Omental fat pad (tissue), 4 donors: Measurements from ENCODE around the gene MYPN. TPM values are rescaled to one million over a fixed set of nuclear protein-coding genes. Genes with fewer than 3 reads are reported as not detected.
"Not testable (repeated sequence)": the region's sequence is repeated elsewhere in the genome, so short reads cannot be mapped to it uniquely, and the experiment has no call there.

Experiments used
- ATAC-seq: fragments of 150-250 bp; one replicate; pipeline ENCODE4 v1.9.1; 2016; ENCODE audit warnings: mild to moderate bottlenecking, moderate library complexity; ENCODE audit not compliant: low FRiP score
- DNase-seq: peaks from one replicate; pipeline ENCODE4 v3.0.0-alpha.2; 2019; ENCODE audit warnings: low spot score
- CTCF ChIP-seq, 3 donors: fragments of 450-650 bp; IDR thresholded peaks; one replicate each; pipeline ENCODE4 v1.5.1; 2016 to 2017; ENCODE audit warnings: antibody characterized with exemption in 3 of 3, mild to moderate bottlenecking in 3 of 3, moderate library complexity in 2 of 3
- total RNA-seq, 4 donors: library from RNA; depleted of rRNA; stranded (reverse); fragments of >200 nt; gene quantifications; one replicate each; pipeline ENCODE4 v1.1.0, GENCODE V29; 2016

MYPN gene
- total RNA-seq, 4 donors from 2014 or later, result not detected

GRCh38 chr10:68239596-68240150, 130.4 kb downstream of the MYPN start:
- TF ChIP-seq CTCF (IDR thresholded peaks at IDR 0.05), result no peak
- DNase-seq (no peak), ATAC-seq (no peak)

GRCh38 chr10:68242051-68242450, 132.8 kb downstream of the MYPN start:
- ATAC-seq (no peak), DNase-seq (no peak)
- no peak for TF ChIP-seq CTCF (IDR thresholded peaks at IDR 0.05)

GRCh38 chr10:68246397-68246796, 137.1 kb downstream of the MYPN start:
- not testable (repeated sequence) for DNase-seq, ATAC-seq

GRCh38 chr10:68247931-68248330, 138.6 kb downstream of the MYPN start:
- DNase-seq (no peak), ATAC-seq (no peak)
- TF ChIP-seq CTCF (IDR thresholded peaks at IDR 0.05), result no peak

- no peak for DNase-seq
- no peak for ATAC-seq
- no peak for TF ChIP-seq CTCF (IDR thresholded peaks at IDR 0.05)
These were observed 140.0 kb downstream of the MYPN start for GRCh38 chr10:68249297-68249696.

GRCh38 chr10:68251151-68251550, 141.9 kb downstream of the MYPN start:
- ATAC-seq (no peak), DNase-seq (no peak)
- no peak for TF ChIP-seq CTCF (IDR thresholded peaks at IDR 0.05)

- DNase-seq, result no peak
- TF ChIP-seq CTCF (IDR thresholded peaks at IDR 0.05), result no peak
- ATAC-seq, result no peak
These were observed 142.6 kb downstream of the MYPN start for GRCh38 chr10:68251625-68252495.
